Kidney (tissue), 14 donors: Measurements from ENCODE around the gene FOXE1. TPM values are rescaled to one million over a fixed set of nuclear protein-coding genes. Genes with fewer than 3 reads are reported as not detected.
A peak's percentile ranks its signal among the peaks of the same experiment; 100 is the strongest.

Experiments
- DNase-seq, 5 donors: peaks; one replicate each; pipeline ENCODE4 v3.0.0-alpha.2; 2013 to 2020
- FAIRE-seq: peaks from 2 replicates; lab custom pipeline; 2012; peaks lifted over from hg19 to GRCh38; lab: Jason Lieb, UNC
- H3K27ac ChIP-seq, 2 donors: one replicate each; pipeline ENCODE4 v1.7.0; 2013; ENCODE audit warnings: low read depth in 2 of 2, low read length in 2 of 2, inconsistent platforms in 1 of 2
- H3K27me3 ChIP-seq: one replicate; pipeline ENCODE4 v1.7.1; 2013; ENCODE audit warnings: low read length, inconsistent platforms; ENCODE audit not compliant: control insufficient read depth, insufficient read depth
- H3K36me3 ChIP-seq, 3 donors: one replicate each; pipeline versions ENCODE4 v1.7.0 to v1.7.1; 2013; ENCODE audit warnings: low read length in 3 of 3, control low read depth in 1 of 3, inconsistent platforms in 1 of 3; ENCODE audit not compliant: insufficient read depth in 3 of 3, control insufficient read depth in 2 of 3
- H3K4me1 ChIP-seq, 3 donors: one replicate each; pipeline versions ENCODE4 v1.7.0 to v1.7.1; 2013; ENCODE audit warnings: low read length in 3 of 3, inconsistent platforms in 1 of 3, low read depth in 1 of 3; ENCODE audit not compliant: control insufficient read depth in 2 of 3, insufficient read depth in 2 of 3
- H3K4me3 ChIP-seq, 3 donors: one replicate each; pipeline versions ENCODE4 v1.7.0 to v1.8.1; 2013; ENCODE audit warnings: low read length in 3 of 3, control low read depth in 1 of 3, inconsistent platforms in 1 of 3
- H3K9ac ChIP-seq, 3 donors: one replicate each; pipeline versions ENCODE4 v1.7.0 to v1.7.1; 2013; ENCODE audit warnings: low read length in 3 of 3, control low read depth in 1 of 3, inconsistent platforms in 1 of 3
- H3K9me3 ChIP-seq, 3 donors: one replicate each; pipeline versions ENCODE4 v1.7.0 to v1.7.1; 2013; ENCODE audit warnings: low read length in 3 of 3, control low read depth in 1 of 3, inconsistent platforms in 1 of 3; ENCODE audit not compliant: control insufficient read depth in 2 of 3, insufficient read depth in 1 of 3
- CTCF ChIP-seq: IDR thresholded peaks from 3 replicates; pipeline ENCODE4 v1.5.1; 2012; ENCODE audit warnings: mild to moderate bottlenecking, moderate library complexity, borderline replicate concordance; ENCODE audit not compliant: insufficient read depth; ENCODE audit errors: extremely low read depth
- intact Hi-C: fragments of 100-400 bp; cut with DNase I; formaldehyde crosslinking; loops from one replicate; pipeline ENCODE4 v1.11.1; 2022
- polyA plus RNA-seq: library from polyadenylated mRNA; stranded (reverse); fragments of 350-450 nt; fragmentation: Illumina TruSeq; extraction: RNeasy Lipid Tissue Mini Kit (QIAGEN cat#74804); gene quantifications from one replicate; pipeline ENCODE4 v1.2.3, GENCODE V29; 2014; ENCODE audit warnings: low read depth, low replicate concordance; ENCODE audit not compliant: insufficient read depth
- total RNA-seq: library from RNA; stranded (reverse); fragmentation: NEBNext Ultra II Directional; extraction: Animal tissue kit (Norgen Biotek cat#: 25700); gene quantifications from one replicate; pipeline ENCODE4 v1.2.1, GENCODE V29; 2021
- donor health status: control.
- donor health status: control.
- donor health status: control.
- donor health status: control.
- donor health status: control.
- donor health status: DM: yes; HTN: yes; CAD: no.
- donor health status: Normal renal cell carcinoma (clear cell type).

The FOXE1 gene
- total and polyA plus RNA-seq, 2 donors from 2014 or later, result 2.2 TPM; not detected in 1

GRCh38 chr9:97900103-97900737, 47.2 kb downstream of the FOXE1 start:
- intact Hi-C loops, result loop anchor here (5.0 kb wide), 1 partner anchor 188 kb away; no protein-coding TSS in a partner anchor
- Histone ChIP-seq H3K27ac (no peak overlapping the region), H3K4me1 (no peaks in the 10 kb centered on the region), H3K36me3 (peaks cover 2 to 5% (median 5%) of the 10 kb centered on the region in 3 donors), H3K9ac (no peak overlapping the region), H3K9me3 (no peaks in the 10 kb centered on the region), H3K27me3 (no peaks in the 10 kb centered on the region), H3K4me3 (no peak overlapping the region)
- TF ChIP-seq CTCF, result no peak
- DNase-seq (no peak), FAIRE-seq (no peak)

- H3K9ac ChIP-seq, result no peak overlapping the region
- FAIRE-seq, result no peak
- no peaks in the 10 kb centered on the region for H3K4me1 ChIP-seq
- H3K9me3 ChIP-seq, result no peaks in the 10 kb centered on the region
- intact Hi-C loops, result loop anchor here (5.0 kb wide), 1 partner anchor 189 kb away; no protein-coding TSS in a partner anchor
- H3K27me3 ChIP-seq, result no peaks in the 10 kb centered on the region
- peak; percentile 60 for TF ChIP-seq CTCF
- no peak overlapping the region for H3K27ac ChIP-seq
- H3K4me3 ChIP-seq, result no peak overlapping the region
- DNase-seq, result peak in 2 of 5 donors; percentile 45 to 67
- peaks cover 2 to 5% (median 5%) of the 10 kb centered on the region in 3 donors for H3K36me3 ChIP-seq
Measured at GRCh38 chr9:97900738-97901565, 47.9 kb downstream of the FOXE1 start.

GRCh38 chr9:97903177-97903576, 50.2 kb downstream of the FOXE1 start:
- intact Hi-C loops, result loop anchor here (5.0 kb wide), 1 partner anchor 191 kb away; no protein-coding TSS in a partner anchor
- Histone ChIP-seq H3K4me1 (no peaks in the 10 kb centered on the region), H3K4me3 (no peak overlapping the region), H3K27ac (no peak overlapping the region), H3K9ac (no peak overlapping the region), H3K27me3 (no peaks in the 10 kb centered on the region), H3K36me3 (peaks cover 4 to 5% (median 5%) of the 10 kb centered on the region in 3 donors), H3K9me3 (no peaks in the 10 kb centered on the region)
- DNase-seq (no peak), FAIRE-seq (no peak)
- TF ChIP-seq CTCF, result no peak
